ENCODE results near the gene ARHGAP26.

Gene ARHGAP26

DNA sequence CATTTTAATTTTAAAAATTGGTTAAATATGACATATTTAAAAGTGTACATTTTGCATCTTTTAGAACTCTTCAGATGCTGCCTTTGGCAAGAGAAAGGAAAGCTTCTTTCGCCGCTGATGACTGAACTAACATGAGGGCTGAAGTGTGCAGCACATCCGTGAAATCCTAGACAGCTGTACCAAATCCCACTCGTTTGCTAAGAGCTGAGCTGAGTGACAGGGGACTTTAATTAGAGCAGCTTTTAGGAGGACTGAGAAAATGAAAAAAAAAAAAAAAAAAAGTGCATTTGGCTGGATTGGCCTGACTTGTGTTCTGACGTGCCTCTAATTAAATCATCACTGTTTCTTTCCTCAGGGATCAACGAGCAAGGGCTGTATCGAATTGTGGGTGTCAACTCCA is 271.3 kb downstream of the ARHGAP26 start:
- Histone ChIP-seq H3K27ac (ENCODE audit: low read depth, low read length) (no peak overlapping the region), H3K27me3 (ENCODE audit: control insufficient read depth in 1 of 2, insufficient read depth in 2 of 2, low read length in 2 of 2) (no peaks in the 10 kb centered on the region), H3K4me1 (ENCODE audit: control insufficient read depth in 1 of 2, insufficient read depth in 2 of 2, low read length in 2 of 2) (no peaks in the 10 kb centered on the region), H3K36me3 (ENCODE audit: control insufficient read depth in 1 of 2, insufficient read depth in 2 of 2, low read length in 2 of 2) (peaks cover 12 to 19% of the 10 kb centered on the region in 2 donors), H3K9me3 (ENCODE audit: control insufficient read depth in 1 of 2, low read length in 2 of 2) (no peaks in the 10 kb centered on the region), H3K4me3 (ENCODE audit: low read depth in 1 of 2, low read length in 2 of 2) (no peak overlapping the region), H3K9ac (ENCODE audit: low read depth in 1 of 2, low read length in 2 of 2) (no peak overlapping the region)

DNA sequence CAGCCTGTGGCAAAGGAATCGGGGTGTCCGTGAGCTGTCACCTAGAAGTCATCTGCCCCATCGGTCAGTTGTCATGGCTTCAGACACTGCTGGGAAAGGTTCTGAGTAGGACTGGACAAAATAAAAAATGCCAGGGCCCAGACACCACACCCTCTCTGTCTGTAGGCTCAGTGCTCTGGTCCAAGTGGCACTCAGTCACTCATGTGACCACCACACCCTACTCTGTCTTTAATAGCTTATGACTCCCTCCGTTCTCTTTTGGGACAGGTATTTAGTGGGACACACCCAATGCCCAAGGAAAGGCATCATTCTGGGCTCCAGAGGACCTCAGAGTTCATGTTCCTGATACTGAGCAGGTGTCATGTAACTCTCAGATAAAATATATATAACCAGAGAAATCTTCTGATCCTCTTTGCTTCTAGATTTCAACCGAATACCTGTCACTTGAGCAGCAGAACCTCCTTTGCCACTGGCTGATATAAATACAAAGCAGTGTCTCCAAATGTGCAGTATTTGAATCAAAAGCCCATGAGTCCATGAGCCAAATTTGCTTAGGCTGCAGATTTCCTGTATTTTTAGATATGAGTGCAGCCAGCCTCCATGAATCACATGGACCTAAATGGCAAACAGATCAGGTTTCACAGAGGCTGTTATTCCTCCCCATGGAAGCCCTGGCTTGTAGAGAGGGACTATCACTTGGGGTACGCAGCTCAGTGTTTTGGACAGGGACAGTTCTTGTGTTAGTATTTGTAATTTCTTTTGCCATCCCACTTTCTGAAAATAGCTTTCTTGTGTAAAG is 272.0 kb downstream of the ARHGAP26 start:
- Histone ChIP-seq H3K27ac (ENCODE audit: low read depth, low read length) (no peak overlapping the region), H3K9ac (ENCODE audit: low read depth in 1 of 2, low read length in 2 of 2) (no peak overlapping the region), H3K27me3 (ENCODE audit: control insufficient read depth in 1 of 2, insufficient read depth in 2 of 2, low read length in 2 of 2) (no peaks in the 10 kb centered on the region), H3K4me1 (ENCODE audit: control insufficient read depth in 1 of 2, insufficient read depth in 2 of 2, low read length in 2 of 2) (no peaks in the 10 kb centered on the region), H3K9me3 (ENCODE audit: control insufficient read depth in 1 of 2, low read length in 2 of 2) (no peaks in the 10 kb centered on the region), H3K4me3 (ENCODE audit: low read depth in 1 of 2, low read length in 2 of 2) (no peak overlapping the region), H3K36me3 (ENCODE audit: control insufficient read depth in 1 of 2, insufficient read depth in 2 of 2, low read length in 2 of 2) (peaks cover 12 to 16% of the 10 kb centered on the region in 2 donors)

- H3K4me3 ChIP-seq (ENCODE audit: low read depth in 1 of 2, low read length in 2 of 2), result no peak overlapping the region
- peaks cover 11 to 12% of the 10 kb centered on the region in 2 donors for H3K36me3 ChIP-seq (ENCODE audit: control insufficient read depth in 1 of 2, insufficient read depth in 2 of 2, low read length in 2 of 2)
- H3K9me3 ChIP-seq (ENCODE audit: control insufficient read depth in 1 of 2, low read length in 2 of 2), result no peaks in the 10 kb centered on the region
- H3K27ac ChIP-seq (ENCODE audit: low read depth, low read length), result no peak overlapping the region
- H3K4me1 ChIP-seq (ENCODE audit: control insufficient read depth in 1 of 2, insufficient read depth in 2 of 2, low read length in 2 of 2), result no peaks in the 10 kb centered on the region
- no peaks in the 10 kb centered on the region for H3K27me3 ChIP-seq (ENCODE audit: control insufficient read depth in 1 of 2, insufficient read depth in 2 of 2, low read length in 2 of 2)
- no peak overlapping the region for H3K9ac ChIP-seq (ENCODE audit: low read depth in 1 of 2, low read length in 2 of 2)
Measured at GRCh38 chr5:143044265-143044664, 274.1 kb downstream of the ARHGAP26 start.

DNA sequence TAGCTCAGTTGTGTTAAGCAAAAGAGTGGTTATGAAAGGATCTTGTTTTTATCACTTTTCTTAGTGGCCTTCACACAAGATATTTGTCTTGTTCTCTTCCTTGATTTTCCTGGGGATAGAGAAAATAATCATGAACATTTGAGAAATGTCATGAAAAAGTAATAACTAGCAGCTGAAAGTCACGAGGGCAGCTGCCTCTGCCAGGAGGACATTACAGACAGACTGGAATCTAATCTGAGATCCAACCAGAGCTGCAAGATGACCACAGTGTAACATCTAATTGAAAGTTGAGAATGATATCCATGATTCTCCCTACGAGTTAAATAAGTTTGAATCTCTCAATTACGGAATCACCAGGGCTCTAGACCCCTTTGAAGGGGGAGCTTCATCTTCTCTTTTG is 274.9 kb downstream of the ARHGAP26 start:
- Histone ChIP-seq H3K9ac (ENCODE audit: low read depth in 1 of 2, low read length in 2 of 2) (no peak overlapping the region), H3K27ac (ENCODE audit: low read depth, low read length) (no peak overlapping the region), H3K9me3 (ENCODE audit: control insufficient read depth in 1 of 2, low read length in 2 of 2) (no peaks in the 10 kb centered on the region), H3K27me3 (ENCODE audit: control insufficient read depth in 1 of 2, insufficient read depth in 2 of 2, low read length in 2 of 2) (no peaks in the 10 kb centered on the region), H3K36me3 (ENCODE audit: control insufficient read depth in 1 of 2, insufficient read depth in 2 of 2, low read length in 2 of 2) (peaks cover 11 to 12% of the 10 kb centered on the region in 2 donors), H3K4me3 (ENCODE audit: low read depth in 1 of 2, low read length in 2 of 2) (no peak overlapping the region), H3K4me1 (ENCODE audit: control insufficient read depth in 1 of 2, insufficient read depth in 2 of 2, low read length in 2 of 2) (no peaks in the 10 kb centered on the region)

DNA sequence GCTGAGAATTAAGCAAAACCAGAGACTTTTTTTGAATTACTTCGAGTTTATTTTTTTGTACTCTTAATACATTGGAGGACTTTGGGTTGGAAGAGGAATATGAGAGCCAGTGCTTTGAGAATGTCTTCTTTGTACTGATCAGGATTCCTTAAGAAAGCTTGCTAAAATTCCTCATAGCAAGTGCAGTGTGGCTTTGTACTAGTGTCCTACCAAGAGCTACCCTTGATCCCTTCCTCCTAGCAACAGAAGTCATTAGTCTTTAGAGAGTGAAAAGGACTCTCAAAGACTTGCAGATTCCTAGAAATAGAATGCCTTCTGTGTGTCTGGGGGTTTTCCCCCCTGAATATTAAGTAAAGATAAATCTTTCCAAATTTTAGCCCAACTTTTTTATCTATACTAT is 276.1 kb downstream of the ARHGAP26 start:
- Histone ChIP-seq H3K9ac (ENCODE audit: low read depth in 1 of 2, low read length in 2 of 2) (no peak overlapping the region), H3K4me3 (ENCODE audit: low read depth in 1 of 2, low read length in 2 of 2) (no peak overlapping the region), H3K36me3 (ENCODE audit: control insufficient read depth in 1 of 2, insufficient read depth in 2 of 2, low read length in 2 of 2) (peaks cover 11 to 12% of the 10 kb centered on the region in 2 donors), H3K27ac (ENCODE audit: low read depth, low read length) (no peak overlapping the region), H3K9me3 (ENCODE audit: control insufficient read depth in 1 of 2, low read length in 2 of 2) (no peaks in the 10 kb centered on the region), H3K27me3 (ENCODE audit: control insufficient read depth in 1 of 2, insufficient read depth in 2 of 2, low read length in 2 of 2) (no peaks in the 10 kb centered on the region), H3K4me1 (ENCODE audit: control insufficient read depth in 1 of 2, insufficient read depth in 2 of 2, low read length in 2 of 2) (peaks cover 2 to 5% of the 10 kb centered on the region in 2 donors)

GRCh38 chr5:143047091-143047490 is 276.9 kb downstream of the ARHGAP26 start:
- no peaks in the 10 kb centered on the region for H3K27me3 ChIP-seq (ENCODE audit: control insufficient read depth in 1 of 2, insufficient read depth in 2 of 2, low read length in 2 of 2)
- no peak overlapping the region for H3K4me3 ChIP-seq (ENCODE audit: low read depth in 1 of 2, low read length in 2 of 2)
- peaks cover 4 to 7% of the 10 kb centered on the region in 2 donors for H3K36me3 ChIP-seq (ENCODE audit: control insufficient read depth in 1 of 2, insufficient read depth in 2 of 2, low read length in 2 of 2)
- H3K9me3 ChIP-seq (ENCODE audit: control insufficient read depth in 1 of 2, low read length in 2 of 2), result no peaks in the 10 kb centered on the region
- no peak overlapping the region for H3K9ac ChIP-seq (ENCODE audit: low read depth in 1 of 2, low read length in 2 of 2)
- H3K4me1 ChIP-seq (ENCODE audit: control insufficient read depth in 1 of 2, insufficient read depth in 2 of 2, low read length in 2 of 2), result peaks cover 9 to 10% of the 10 kb centered on the region in 2 donors
- H3K27ac ChIP-seq (ENCODE audit: low read depth, low read length), result no peak overlapping the region

GRCh38 chr5:143050183-143050582 is 280.0 kb downstream of the ARHGAP26 start:
- no peak overlapping the region for H3K9ac ChIP-seq (ENCODE audit: low read depth in 1 of 2, low read length in 2 of 2)
- H3K27me3 ChIP-seq (ENCODE audit: control insufficient read depth in 1 of 2, insufficient read depth in 2 of 2, low read length in 2 of 2), result no peaks in the 10 kb centered on the region
- H3K4me3 ChIP-seq (ENCODE audit: low read depth in 1 of 2, low read length in 2 of 2), result no peak overlapping the region
- H3K9me3 ChIP-seq (ENCODE audit: control insufficient read depth in 1 of 2, low read length in 2 of 2), result no peaks in the 10 kb centered on the region
- H3K4me1 ChIP-seq (ENCODE audit: control insufficient read depth in 1 of 2, insufficient read depth in 2 of 2, low read length in 2 of 2), result peaks cover 14 to 23% of the 10 kb centered on the region in 2 donors
- no peak overlapping the region for H3K27ac ChIP-seq (ENCODE audit: low read depth, low read length)
- H3K36me3 ChIP-seq (ENCODE audit: control insufficient read depth in 1 of 2, insufficient read depth in 2 of 2, low read length in 2 of 2), result peaks cover 0 to under 1% of the 10 kb centered on the region in 2 donors

- H3K4me1 ChIP-seq (ENCODE audit: control insufficient read depth in 1 of 2, insufficient read depth in 2 of 2, low read length in 2 of 2), result peaks cover 14 to 25% of the 10 kb centered on the region in 2 donors
- H3K4me3 ChIP-seq (ENCODE audit: low read depth in 1 of 2, low read length in 2 of 2), result no peak overlapping the region
- H3K9ac ChIP-seq (ENCODE audit: low read depth in 1 of 2, low read length in 2 of 2), result no peak overlapping the region
Measured at GRCh38 chr5:143051244-143052058, 281.3 kb downstream of the ARHGAP26 start.

GRCh38 chr5:143052967-143053682 is 282.9 kb downstream of the ARHGAP26 start:
- Histone ChIP-seq H3K9ac (ENCODE audit: low read depth in 1 of 2, low read length in 2 of 2) (no peak overlapping the region), H3K36me3 (ENCODE audit: control insufficient read depth in 1 of 2, insufficient read depth in 2 of 2, low read length in 2 of 2) (peaks cover 4 to 14% of the 10 kb centered on the region in 2 donors), H3K27ac (ENCODE audit: low read depth, low read length) (no peak overlapping the region), H3K4me3 (ENCODE audit: low read depth in 1 of 2, low read length in 2 of 2) (no peak overlapping the region), H3K27me3 (ENCODE audit: control insufficient read depth in 1 of 2, insufficient read depth in 2 of 2, low read length in 2 of 2) (no peaks in the 10 kb centered on the region), H3K4me1 (ENCODE audit: control insufficient read depth in 1 of 2, insufficient read depth in 2 of 2, low read length in 2 of 2) (peaks cover 14 to 30% of the 10 kb centered on the region in 2 donors), H3K9me3 (ENCODE audit: control insufficient read depth in 1 of 2, low read length in 2 of 2) (no peaks in the 10 kb centered on the region)

More at GRCh38 chr5:143051244-143052058, 281.3 kb downstream of the ARHGAP26 start:
- peak overlapping the region; percentile 23 for H3K27ac ChIP-seq (ENCODE audit: low read depth, low read length)
- no peaks in the 10 kb centered on the region for H3K27me3 ChIP-seq (ENCODE audit: control insufficient read depth in 1 of 2, insufficient read depth in 2 of 2, low read length in 2 of 2)
- no peaks in the 10 kb centered on the region for H3K9me3 ChIP-seq (ENCODE audit: control insufficient read depth in 1 of 2, low read length in 2 of 2)
- H3K36me3 ChIP-seq (ENCODE audit: control insufficient read depth in 1 of 2, insufficient read depth in 2 of 2, low read length in 2 of 2), result peaks cover 0 to under 1% of the 10 kb centered on the region in 2 donors

All from duodenal mucosa (tissue), 2 donors.